Nephron (organoid): ENCODE results near the gene KHK.

ENCODE experiments used
- H3K27ac Mint-ChIP-seq, 3 experiments: 2 replicates each; pipeline ENCODE4 v1.8.0; 2020; ENCODE audit warnings: mixed read lengths in 3 of 3, mild to moderate bottlenecking in 2 of 3, moderate library complexity in 1 of 3
- H3K27me3 Mint-ChIP-seq: 2 replicates; pipeline ENCODE4 v1.8.0; 2021; ENCODE audit warnings: low read depth, mild to moderate bottlenecking, moderate library complexity, mixed read lengths
- H3K36me3 Mint-ChIP-seq: 2 replicates; pipeline ENCODE4 v1.8.0; 2020; ENCODE audit warnings: low read depth, mixed read lengths
- H3K4me1 Mint-ChIP-seq: 2 replicates; pipeline ENCODE4 v1.8.0; 2020; ENCODE audit warnings: mixed read lengths
- H3K4me3 Mint-ChIP-seq, 3 experiments: 2 replicates each; pipeline ENCODE4 v1.8.0; 2020; ENCODE audit warnings: mild to moderate bottlenecking in 3 of 3, mixed read lengths in 3 of 3, moderate library complexity in 2 of 3
- H3K9me3 Mint-ChIP-seq: 2 replicates; pipeline ENCODE4 v1.8.0; 2020; ENCODE audit warnings: mixed read lengths
- CTCF ChIP-seq, 3 experiments: fragments of 200-600 bp; sonication (generic); IDR thresholded peaks; one replicate each; pipeline ENCODE4 v1.5.0; 2021; ENCODE audit warnings: antibody characterized with exemption in 3 of 3; ENCODE audit not compliant: unreplicated experiment in 3 of 3

The KHK gene

GRCh38 chr2:27081984-27082772, 4.4 kb upstream of the KHK start:
- no peak overlapping the region for H3K4me3 Mint-ChIP-seq
- peaks cover 7% of the 10 kb centered on the region for H3K27me3 Mint-ChIP-seq
- TF ChIP-seq CTCF (IDR thresholded peaks at IDR 0.05; ENCODE audit: unreplicated experiment in 3 of 3), result no peak
- H3K4me1 Mint-ChIP-seq, result peaks cover 61% of the 10 kb centered on the region
- H3K36me3 Mint-ChIP-seq, result peaks cover 7% of the 10 kb centered on the region
- no peak overlapping the region for H3K27ac Mint-ChIP-seq
- no peaks in the 10 kb centered on the region for H3K9me3 Mint-ChIP-seq

DNA sequence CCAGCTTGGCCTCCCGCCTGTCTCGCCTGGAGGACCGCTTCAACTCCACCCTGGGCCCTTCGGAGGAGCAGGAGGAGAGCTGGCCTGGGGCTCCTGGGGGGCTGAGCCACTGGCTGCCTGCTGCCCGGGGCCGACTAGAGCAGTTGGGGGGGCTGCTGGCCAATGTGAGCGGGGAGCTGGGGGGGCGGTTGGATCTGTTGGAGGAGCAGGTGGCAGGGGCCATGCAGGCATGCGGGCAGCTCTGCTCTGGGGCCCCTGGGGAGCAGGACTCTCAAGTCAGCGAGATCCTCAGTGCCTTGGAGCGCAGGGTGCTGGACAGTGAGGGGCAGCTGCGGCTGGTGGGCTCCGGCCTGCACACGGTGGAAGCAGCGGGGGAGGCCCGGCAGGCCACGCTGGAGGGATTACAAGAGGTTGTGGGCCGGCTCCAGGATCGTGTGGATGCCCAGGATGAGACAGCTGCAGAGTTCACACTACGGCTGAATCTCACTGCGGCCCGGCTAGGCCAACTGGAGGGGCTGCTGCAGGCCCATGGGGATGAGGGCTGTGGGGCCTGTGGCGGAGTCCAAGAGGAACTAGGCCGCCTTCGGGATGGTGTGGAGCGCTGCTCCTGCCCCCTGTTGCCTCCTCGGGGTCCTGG, 3.7 kb upstream of the KHK start:
- Mint-ChIP-seq H3K4me1 (peaks cover 62% of the 10 kb centered on the region), H3K27ac (no peak overlapping the region), H3K9me3 (no peaks in the 10 kb centered on the region), H3K4me3 (peak overlapping the region in 2 of 3 experiments; percentile 21 to 42), H3K36me3 (peaks cover 7% of the 10 kb centered on the region), H3K27me3 (peaks cover 9% of the 10 kb centered on the region)
- no peak for TF ChIP-seq CTCF (IDR thresholded peaks at IDR 0.05; ENCODE audit: unreplicated experiment in 3 of 3)

DNA sequence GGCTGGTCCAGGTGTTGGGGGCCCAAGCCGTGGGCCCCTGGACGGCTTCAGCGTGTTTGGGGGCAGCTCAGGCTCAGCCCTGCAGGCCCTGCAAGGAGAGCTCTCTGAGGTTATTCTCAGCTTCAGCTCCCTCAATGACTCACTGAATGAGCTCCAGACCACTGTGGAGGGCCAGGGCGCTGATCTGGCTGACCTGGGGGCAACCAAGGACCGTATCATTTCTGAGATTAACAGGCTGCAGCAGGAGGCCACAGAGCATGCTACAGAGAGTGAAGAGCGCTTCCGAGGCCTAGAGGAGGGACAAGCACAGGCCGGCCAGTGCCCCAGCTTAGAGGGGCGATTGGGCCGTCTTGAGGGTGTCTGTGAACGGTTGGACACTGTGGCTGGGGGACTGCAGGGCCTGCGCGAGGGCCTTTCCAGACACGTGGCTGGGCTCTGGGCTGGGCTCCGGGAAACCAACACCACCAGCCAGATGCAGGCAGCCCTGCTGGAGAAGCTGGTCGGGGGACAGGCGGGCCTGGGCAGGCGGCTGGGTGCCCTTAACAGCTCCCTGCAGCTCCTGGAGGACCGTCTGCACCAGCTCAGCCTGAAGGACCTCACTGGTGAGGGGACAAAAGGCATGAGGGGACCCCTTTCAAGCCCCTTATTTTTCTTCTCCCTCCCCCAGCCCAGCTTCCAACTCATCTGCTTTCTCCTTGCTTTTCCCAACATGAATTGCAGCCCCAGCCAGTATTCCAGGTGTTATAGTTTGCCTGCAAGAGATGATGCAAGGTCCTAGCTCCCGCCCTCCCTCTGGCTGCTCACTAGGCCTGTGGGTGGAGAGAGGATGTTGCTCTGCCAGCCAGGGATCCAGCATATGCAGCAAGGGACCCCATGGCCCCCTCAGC, 2.9 kb upstream of the KHK start:
- Mint-ChIP-seq H3K27ac (peak overlapping the region in 2 of 3 experiments; percentile 5 to 27), H3K27me3 (peaks cover 14% of the 10 kb centered on the region), H3K4me3 (peak overlapping the region; percentile 39 to 61 (median 56)), H3K9me3 (no peaks in the 10 kb centered on the region), H3K4me1 (peaks cover 55% of the 10 kb centered on the region), H3K36me3 (peaks cover 7% of the 10 kb centered on the region)
- no peak for TF ChIP-seq CTCF (IDR thresholded peaks at IDR 0.05; ENCODE audit: unreplicated experiment in 3 of 3)

DNA sequence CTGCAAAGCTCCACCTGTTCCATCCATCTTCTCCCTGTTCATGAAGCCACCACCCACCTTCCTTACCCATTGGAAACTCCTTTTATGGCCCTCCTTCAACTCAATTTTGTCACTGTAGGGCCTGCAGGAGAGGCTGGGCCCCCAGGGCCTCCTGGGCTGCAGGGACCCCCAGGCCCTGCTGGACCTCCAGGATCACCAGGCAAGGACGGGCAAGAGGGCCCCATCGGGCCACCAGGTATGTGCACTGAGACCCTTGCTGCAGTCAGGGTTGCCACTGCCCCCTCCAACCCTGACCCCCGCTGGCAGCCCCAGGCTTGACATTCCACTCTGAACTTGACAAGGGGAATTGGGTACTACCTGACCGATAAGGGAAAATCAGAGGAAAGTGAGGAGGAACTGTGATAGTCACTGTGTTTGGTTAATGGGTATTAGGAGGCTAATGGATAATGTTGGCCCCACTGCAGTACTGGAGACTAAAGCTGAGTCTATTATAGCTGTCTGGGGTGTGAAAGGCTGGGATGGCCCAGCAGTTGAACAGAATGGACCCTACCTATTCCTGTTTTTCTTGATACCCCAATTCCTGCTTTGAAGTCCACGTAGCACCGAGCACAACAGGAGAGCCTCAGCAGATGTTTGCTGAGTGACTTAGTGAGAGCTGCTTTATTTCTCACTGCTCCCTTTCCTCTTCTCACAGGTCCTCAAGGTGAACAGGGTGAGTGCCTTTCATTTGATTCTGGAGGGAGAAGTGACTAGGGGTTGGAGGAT, 2.1 kb upstream of the KHK start:
- H3K36me3 Mint-ChIP-seq, result peaks cover 7% of the 10 kb centered on the region
- peak overlapping the region; percentile 56 to 84 (median 72) for H3K4me3 Mint-ChIP-seq
- no peak for TF ChIP-seq CTCF (IDR thresholded peaks at IDR 0.05; ENCODE audit: unreplicated experiment in 3 of 3)
- H3K27me3 Mint-ChIP-seq, result peaks cover 16% of the 10 kb centered on the region
- H3K9me3 Mint-ChIP-seq, result no peaks in the 10 kb centered on the region
- peaks cover 55% of the 10 kb centered on the region for H3K4me1 Mint-ChIP-seq
- H3K27ac Mint-ChIP-seq, result peak overlapping the region in 2 of 3 experiments; percentile 27 to 41

DNA sequence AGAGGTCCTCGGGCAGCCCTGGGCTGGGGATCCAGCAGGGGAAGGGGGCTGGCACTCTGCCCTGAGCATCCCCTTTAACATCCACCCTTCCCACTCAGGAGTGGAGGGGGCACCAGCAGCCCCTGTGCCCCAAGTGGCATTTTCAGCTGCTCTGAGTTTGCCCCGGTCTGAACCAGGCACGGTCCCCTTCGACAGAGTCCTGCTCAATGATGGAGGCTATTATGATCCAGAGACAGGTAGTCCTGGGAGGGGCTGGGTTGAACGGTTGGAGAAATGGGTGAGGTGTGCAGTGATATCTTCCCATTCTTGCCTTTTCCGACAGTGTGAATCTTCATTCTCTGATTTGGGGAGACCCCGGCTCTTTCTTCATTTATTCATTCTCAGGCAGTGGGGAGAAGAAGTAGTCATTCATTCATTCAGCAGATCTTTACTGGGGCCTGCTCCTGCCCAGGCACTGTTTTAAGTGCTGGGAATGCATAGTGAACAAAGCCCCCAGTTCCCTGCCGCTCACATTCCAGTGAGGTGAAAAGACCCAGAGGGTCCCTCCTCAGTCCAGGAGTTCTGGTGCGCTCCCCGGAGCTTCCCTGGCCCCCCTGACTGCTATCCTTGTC, 1.4 kb upstream of the KHK start:
- Mint-ChIP-seq H3K9me3 (no peaks in the 10 kb centered on the region), H3K4me1 (peaks cover 49% of the 10 kb centered on the region), H3K27ac (peak overlapping the region; percentile 54 to 82 (median 71)), H3K4me3 (peak overlapping the region; percentile 73 to 84 (median 76)), H3K36me3 (peaks cover 7% of the 10 kb centered on the region), H3K27me3 (peaks cover 16% of the 10 kb centered on the region)
- no peak for TF ChIP-seq CTCF (IDR thresholded peaks at IDR 0.05; ENCODE audit: unreplicated experiment in 3 of 3)
